NK-92 treated with Interleukin-12 subunit alpha and Interleukin-12 subunit beta, amount 100 ng/mL, for 24 hours (cell line): ENCODE data around the gene NGEF.

ENCODE experiments used
- DNase-seq: peaks from one replicate; lab custom pipeline; 2025; lab: John Stamatoyannopoulos, UW

The NGEF gene

DNA sequence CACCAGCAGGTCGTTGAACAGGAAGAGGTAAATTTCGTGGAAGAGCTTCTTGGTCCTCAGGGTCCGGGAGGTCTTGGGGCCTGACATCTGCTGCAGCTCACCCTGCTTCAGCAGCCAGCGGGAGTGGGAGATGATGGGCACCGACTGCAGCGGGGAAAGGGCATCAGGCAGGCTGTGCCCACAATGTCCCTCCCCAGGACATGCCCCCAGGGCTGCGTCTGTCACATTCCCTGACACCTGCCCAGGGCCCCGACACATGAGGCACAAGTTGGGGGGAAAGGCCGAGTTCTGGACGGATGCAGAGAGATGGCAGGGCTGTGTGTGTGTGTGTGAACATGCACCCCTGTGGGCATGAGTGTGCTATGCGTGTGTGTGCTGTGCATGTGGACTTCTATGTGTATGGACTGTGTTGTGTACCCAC is 129.0 kb downstream of the NGEF start:
- no peak for DNase-seq

DNA sequence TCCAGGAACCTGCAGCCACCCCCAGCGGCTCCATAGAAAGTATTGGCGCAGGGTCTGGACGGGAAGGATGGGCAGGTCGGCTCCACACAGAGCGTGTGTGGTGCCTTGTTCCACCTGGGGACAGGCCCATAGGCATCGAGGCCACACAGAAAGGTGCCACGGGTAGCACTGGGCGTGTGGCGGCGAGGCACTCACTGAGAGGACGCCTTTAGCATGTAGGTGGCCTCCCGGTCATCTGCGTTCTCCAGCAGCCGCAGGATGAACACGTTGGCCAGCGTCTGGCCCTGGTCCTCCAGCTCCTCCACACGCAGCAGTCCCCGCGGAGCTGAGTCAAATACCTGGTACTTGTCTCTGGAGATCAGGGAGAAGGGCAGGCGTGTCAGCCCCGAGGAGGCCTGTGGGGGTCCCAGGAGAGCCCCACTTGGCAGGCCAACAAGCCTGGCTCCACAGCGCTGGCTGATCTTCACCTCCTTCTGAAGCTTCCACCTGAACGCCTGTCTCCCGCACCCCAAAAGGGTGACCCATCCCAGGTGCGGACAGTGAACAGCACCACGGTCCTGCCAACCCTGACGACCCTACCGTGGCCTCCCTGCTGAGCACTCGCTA is 129.8 kb downstream of the NGEF start:
- no peak for DNase-seq

DNA sequence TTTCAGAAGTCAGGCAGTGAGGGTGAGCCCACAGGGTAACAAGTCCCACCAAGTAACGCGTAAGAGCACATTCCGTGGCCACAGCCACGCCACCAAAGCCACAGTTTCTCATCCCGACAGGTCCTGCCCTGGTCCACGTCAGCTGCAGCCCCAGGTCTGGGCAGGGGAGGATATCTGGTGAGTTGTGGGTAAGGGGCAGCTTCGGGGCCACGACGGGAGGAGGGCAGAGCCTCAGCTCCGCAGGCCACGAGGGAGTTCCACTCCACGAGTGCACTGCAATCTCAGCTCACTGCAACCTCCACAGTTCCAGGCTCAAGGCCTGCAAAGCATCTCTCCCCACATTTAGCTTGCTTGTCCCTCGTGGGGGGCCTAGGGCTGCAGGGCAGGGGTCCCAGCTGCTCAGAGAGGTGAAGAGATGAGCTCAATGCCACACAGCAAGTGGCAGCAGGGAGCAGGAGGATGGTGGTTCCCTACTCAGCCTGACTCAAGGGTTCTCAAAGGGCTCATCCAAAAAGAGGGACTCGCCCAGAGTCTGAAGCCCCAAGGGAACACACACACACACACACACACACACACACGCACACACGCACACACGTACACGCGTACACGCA is 130.4 kb downstream of the NGEF start:
- DNase-seq, result no peak

DNA sequence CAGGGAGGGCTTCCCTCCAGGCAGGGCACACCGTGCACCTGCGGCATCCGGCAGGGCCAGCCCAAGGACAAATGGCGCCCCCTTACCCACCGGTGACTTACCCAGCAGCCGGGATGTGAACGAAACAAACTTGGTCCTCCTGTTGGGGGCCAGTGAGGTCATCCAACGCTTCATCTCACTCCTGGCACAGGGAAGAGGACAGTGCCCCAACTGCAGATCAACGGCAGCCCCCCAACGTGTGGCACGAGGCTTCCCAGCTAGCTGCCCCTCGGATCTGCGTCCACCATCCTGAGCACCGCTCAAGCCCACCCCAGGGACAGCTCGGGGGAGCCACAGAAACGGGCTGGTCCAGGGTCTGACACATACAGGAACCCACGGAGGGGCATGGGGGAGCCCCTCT is 131.0 kb downstream of the NGEF start:
- no peak for DNase-seq

DNA sequence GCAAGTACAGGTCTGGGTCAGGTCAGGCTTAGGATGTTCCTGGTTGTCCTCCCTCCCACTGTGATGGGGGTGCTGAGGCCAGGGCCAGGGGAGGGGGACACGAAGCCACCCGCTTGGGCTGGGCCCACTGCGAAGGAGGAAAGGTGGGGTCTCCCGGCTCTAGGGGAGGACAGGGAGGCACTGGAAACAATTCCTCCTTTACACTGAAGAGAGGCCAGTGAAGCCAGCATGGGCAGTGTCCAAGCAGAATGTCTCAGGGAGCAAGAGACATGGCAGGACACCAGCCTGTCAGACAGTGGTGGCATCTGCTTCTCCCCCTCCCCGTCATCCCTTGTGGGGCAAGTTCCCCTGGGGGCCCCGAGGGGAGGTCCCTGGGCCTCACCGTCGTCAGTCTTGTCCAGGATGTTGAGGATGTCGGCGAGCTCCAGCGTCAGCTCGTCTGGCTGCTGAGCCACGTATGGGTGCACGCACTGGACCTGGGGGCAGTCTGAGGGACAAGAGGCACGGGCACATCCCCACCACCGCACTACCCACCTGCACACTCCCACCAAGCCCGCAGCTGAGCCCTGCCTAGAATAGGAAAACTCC is 132.2 kb downstream of the NGEF start:
- DNase-seq, result no peak

DNA sequence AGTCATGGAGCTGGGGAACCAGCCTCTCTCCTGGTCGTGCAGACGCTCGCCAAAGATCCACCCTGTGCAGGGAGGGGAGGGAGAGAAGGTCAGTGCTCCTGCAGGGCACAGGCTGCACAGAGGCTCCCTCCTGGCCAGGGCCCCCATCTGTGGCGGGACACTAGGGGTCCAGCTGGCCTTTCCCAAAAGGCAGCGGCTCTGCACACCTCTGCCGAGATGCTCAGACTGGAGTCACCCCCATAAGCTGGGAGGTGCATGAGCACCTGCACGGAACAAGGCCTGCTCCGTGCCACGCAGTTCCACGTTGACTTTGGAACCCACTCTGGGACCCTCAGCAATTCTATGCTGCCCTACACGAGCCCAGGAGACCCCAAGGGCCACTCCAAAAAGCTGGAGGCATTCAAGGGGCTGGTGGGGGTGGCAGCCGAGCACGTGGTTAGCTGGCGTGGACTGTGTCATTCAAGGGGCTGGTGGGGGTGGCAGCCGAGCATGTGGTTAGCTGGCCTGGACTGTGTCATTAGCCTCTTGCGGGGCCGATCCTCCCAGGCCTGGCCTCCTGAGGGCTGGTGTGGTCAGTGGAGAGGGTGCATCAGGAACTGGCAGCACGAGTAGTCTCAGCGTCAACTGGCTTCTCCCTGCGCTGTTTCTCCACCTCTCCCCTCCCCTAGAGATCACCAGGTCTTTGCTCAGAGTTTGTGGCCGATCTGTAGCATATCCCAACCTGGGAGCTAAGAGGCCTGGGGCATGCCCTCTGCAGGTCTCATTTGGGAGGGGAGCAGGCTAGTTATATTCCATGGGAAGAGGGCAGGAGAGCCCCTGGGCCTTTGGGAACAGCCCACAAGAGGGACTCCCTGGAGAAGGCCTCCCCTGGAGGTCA is 133.2 kb downstream of the NGEF start:
- no peak for DNase-seq

DNA sequence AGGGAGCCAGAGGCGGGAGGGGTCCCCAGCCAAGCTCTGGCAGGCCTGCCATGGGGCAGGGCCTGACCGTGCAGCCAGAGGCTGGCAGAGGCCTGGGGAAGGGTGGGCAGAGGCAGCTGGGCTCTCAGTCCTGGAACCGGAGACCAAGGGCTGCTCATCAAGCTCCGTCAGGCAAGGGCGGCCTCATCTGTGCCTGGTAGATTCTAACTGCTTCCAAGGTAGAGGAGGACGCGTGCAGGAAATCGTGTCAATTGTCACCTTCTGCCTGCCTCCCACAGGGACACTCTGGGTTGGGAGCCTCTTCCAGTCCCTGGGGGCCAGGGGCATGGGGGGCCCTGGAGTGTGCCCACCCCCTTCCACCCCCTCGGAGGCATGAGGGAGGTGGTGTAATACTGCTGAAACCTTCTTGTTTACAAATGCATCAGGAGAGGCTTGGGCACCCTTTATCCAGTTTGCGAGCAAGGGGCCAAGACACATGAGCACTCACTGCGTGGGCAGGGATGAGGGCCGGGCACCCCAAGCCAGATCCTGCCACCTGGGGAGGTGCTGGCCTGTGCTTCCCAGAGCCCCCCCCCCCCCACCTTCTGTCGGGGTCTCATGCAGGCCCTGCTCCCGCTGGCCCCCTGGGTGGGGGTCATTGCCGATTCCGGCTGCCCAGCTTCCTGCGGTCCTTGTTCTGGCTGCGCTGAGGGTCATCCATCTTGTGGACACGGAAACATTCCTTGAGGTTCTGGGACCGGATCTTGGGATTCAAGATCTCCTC is 134.0 kb downstream of the NGEF start:
- DNase-seq, result no peak

DNA sequence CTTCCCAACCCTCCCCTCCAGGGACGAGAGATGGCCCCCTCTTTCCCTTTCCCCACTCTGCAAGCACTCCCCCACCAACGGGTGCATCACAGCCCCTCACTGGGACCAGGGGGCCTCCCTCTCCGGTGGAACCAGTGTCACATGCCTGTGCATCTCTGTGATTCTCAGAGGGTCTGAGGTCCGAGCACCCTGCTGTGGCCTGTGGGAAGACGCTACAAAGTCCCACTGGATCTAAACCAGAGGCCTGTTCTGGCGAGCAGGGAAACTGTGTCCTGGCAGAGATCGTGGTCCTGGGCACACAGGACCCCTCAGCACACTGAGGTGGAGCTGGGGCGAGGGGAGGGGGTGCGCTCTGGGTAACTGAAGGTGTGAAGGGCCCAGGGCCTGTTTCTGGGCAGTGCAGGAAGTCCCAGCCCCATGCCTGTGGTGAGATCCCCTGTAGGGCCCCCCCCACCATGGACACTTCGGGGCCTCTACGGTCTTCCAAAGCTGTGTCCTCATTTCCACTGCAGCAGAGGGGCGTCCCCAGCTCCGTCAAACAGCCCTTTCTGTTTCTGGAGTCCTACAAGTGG is 135.0 kb downstream of the NGEF start:
- no peak for DNase-seq

DNA sequence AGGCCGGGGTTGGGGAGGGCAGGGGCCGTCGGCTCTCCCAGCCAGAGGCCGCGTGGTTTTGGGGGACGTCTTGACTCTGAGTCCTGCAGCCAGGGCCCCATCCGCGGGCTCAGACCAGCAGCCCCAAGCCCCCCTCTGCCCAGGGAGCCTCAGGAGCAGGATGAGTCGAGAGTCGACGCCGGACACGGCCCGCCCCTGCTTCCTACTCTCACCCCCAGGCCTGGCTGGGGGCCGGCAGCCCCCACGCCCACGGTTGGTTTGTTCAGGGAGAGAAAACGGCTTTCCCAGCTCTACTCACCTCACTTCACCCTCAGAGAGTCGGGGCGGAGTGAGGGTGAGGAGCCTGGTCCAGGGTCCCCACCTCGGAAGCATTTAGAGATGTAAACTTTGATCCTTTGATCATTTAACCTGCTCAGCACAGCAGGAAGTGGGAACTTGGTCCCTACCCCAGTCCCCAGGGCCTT is 136.0 kb downstream of the NGEF start:
- DNase-seq, result no peak

DNA sequence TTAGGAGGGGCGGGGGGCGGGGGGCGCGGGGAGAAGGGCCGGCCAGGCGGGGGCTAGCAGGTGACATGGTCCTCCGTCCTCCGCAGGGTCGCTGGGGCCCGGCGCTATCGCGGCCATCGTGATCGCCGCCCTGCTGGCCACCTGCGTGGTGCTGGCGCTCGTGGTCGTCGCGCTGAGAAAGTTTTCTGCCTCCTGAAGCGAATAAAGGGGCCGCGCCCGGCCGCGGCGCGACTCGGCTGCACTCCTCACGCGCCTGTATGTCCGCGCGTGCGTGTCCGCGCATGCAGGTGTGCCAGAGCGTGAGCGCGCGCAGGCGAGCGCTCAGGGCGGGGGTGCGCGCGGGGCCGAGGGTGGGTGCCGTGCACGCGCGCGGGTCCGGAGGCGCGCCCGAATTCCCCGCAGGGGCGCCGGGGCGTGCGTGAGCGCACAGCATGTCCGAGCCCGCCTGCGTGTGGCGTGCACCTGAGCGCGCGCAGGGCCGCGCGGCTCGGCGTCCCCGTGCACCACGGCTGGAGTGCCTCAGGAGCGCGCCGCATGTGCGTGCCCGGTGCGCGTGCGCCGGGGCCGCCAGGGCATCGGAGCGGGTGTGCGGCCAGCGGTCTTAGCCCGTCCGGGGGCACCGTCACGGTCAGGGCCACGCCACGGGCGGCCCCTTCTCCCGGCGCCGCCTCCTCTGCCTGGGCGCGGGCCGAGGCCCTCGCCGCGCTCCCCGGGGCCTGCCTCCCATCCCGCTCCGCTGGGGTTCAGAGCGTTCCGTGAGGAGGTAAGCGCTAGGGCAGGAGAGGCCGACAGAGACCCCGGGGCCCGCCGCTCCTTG is 136.7 kb downstream of the NGEF start:
- no peak for DNase-seq

DNA sequence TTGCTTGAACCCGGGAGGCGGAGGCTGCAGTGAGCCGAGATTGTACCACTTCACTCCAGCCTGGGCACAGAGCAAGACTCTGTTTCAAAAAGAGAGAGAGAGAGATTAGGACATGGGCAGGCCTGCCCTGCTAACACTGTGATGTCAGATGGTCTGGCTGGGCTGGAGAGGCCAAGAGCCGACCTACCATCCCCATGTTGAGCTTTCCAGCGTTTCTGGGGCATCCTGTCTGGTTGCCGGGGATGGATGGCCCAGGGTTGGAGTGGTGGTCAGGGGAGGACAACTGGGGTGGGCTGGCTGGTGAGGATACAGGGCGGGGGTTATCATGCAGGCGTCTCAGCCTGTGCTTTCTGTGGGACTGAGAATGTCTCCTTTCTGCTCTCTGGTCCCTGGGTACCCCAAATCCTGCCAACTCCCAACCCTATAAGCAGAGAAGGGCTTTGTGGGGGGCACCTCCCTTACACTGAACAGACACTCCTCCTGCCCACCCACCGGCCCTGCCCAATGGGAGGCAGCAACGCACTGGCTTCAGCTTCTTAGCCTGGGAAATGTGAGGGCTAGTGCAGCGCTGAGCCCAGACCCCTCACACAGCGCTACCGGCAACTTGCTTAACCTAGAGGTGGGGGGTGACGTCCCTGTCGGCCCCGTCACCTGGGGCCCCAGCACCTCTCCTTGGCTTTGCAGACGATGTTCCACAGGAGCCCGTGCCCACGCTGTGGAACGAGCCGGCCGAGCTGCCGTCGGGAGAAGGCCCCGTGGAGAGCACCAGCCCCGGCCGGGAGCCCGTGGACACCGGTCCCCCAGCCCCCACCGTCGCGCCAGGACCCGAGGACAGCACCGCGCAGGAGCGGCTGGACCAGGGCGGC is 137.6 kb downstream of the NGEF start:
- DNase-seq, result no peak

DNA sequence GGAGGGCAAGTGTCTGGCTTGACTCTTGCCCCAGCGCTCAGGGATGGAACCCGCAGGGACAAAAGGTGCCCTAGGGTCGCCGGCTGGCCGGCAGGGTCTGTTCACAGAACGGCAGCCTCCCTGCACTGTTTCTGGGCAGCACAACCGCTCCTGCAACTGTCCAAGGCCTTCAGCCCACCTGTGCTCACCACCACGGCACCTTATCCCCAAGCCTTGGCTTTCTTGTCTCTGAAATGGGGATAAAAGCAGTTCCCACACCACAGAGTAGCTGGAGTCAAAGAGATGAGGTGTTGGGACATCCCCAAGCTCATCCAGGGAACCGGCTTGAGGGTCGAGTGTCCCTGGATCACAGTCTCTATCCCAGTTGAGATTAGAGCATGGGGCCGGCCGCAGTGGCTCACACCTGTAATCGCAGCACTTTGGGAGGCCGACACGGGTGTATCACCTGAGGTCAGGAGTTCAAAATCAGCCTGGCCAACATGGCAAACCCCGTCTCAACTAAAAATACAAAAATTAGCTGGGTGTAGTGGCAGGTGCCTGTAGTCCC is 138.3 kb downstream of the NGEF start:
- DNase-seq, result no peak

DNA sequence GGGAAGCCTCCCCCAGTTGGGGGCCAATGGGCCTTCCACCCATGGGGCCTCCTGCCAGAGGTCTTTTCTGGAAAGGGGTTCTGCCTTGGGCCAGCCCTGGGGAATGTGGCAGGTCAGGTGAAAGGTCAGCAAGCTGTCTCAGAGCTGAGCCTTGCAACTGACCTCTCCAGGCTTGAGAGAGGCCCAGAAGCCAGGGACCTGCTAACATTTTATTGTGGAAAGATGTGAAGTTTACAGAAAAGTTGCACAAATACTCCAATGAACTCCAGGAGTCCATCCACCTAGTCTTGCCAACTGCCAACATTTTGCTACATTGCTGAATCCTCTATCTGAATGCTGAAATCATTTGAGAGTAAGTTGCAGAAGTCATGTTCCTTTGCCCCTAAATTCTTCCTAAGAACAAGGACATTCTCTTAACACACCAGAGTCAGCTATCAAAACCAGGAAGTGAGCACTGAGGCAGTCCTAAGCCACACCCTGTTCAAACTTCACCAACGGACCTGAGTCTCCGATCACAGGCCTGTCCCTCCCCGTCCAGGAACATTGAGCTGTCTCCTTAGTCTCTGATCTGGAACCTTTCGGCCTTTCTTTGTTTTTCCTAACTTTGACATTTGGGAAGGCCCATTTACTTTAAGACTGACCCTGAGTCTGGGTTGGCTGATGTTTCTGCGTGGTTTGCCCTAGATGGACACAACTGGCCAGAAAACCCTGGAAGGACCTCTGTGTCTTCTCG is 139.0 kb downstream of the NGEF start:
- DNase-seq, result no peak

DNA sequence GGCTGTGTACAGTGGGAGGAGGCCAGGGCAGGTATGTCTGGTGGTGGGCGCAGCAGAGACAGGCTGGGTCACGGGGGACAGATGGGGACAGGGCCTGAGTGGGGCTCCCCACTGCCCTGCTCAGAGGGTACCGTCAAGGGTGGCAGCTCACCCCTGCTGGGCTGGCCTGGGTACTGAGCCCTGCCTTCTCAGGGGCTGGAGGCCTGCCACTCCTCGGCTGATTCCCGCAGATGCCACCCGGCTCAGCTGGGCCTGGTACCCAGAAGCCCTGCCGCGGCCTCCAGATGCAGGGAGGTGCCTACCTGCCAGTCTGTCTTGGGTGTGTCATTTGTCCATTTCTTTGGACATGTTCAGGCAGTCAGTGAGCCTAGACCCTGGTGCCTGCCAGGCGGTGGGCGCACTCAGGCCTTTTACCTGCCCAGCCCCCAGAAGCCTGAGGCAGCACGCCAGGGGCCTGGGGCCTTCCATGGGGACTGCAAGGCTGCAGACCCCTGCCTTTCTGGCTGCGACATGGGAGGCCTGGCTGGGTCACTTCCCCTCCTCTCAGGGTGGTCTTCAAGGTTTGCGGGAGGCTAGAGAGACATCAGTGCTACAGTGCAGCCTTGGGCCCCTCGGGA is 139.7 kb downstream of the NGEF start:
- DNase-seq, result no peak

DNA sequence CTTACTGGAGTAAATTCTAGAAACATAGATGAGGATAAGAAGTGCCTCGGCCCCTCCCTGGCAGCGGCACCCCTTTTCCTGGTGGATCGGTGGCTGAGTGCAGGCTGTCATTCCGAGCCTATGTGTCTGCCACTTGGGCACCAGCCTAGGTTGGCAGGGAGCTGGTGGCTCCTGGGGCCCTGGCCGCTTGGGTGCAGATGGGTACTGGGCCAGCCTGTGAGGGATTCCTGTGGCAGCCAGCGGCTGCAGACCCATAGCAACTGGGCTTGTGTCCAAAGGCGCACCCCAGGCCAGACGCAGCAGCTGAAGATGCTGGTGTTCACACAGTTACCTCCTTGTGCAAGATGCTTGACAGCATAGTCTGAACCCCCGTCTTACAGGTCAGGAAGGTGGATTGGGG is 140.2 kb downstream of the NGEF start:
- DNase-seq, result no peak

DNA sequence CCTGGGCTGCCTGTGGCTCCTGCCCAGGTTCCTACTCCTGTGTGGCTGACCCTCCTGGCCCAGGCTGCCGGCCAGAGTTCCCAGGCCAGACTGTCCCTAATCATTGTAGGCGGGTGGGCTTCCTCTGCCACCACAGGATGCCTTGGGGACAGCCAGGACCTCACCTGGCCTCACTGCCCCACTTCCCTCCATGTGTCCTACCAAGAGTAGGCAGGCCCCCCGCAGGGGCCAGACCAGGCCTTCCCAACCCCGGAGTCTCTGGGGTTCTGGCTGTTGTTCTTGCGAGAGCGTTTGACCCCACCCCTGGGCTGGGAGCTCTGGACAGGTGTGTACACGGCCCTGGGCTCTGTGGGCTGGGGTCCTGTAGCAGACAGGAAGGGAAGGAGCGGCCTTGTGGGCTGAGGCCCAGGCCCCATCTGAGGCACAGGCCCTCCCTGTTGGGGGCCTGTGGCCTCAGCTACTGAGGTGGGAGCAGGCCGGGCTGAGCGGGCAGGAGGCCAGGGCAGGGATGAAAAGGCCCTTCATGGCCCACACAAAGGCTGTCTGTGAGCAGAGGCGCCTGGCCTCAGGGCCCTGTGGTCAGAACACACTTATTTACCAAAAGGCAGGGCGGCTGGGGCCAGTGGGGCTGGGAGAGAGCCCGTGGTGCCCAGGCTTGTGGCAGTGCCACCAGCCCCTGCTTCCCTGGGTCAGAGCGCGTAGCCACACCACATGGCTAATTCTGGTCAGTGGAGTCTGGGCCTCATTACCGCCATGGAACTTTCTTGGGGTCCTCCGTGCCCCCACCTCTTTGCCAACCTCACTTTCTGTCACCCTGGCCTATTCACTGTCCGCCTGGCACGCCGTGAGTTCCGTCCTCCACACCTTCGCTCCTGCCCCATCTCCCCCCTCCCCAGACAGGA is 141.0 kb downstream of the NGEF start:
- no peak for DNase-seq

DNA sequence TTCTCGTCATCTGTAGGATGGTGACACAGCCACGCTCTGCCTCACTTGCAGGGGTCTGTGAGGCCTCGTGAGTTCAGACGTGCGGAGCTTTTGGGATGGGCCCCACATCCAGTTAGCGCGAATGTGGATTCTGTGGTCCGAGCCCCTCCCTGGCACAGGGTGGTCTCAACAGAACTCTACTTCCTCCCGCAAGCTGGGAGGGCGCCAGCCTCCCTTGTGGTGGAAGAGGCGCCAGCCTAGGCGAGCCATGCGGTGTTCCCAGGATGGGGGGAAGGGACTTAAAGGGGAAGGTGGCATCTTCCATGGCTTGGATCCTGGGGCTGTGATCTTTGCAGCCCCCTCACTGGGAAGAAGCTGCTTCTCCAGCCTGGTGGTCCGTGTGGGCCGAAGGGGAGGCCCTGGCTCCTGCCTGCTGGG is 141.6 kb downstream of the NGEF start:
- no peak for DNase-seq
